NCI-H82 (cell line): ENCODE results near the gene HIP1.
"Not testable (repeated sequence)": the region's sequence is repeated elsewhere in the genome, so short reads cannot be mapped to it uniquely, and the experiment has no call there.

Experiments used
- DNase-seq: peaks from one replicate; lab custom pipeline; 2025; lab: John Stamatoyannopoulos, UW

Gene HIP1

GRCh38 chr7:75738975-75739795 lies 444 bp upstream of the HIP1 start:
- DNase-seq: peak; percentile 99

- peak; percentile 33 for DNase-seq
These were observed 711 bp downstream of the HIP1 start for GRCh38 chr7:75737856-75738603.

- no peak for DNase-seq
These were observed 3.0 kb downstream of the HIP1 start for GRCh38 chr7:75735581-75736350.

GRCh38 chr7:75734586-75735458 lies 3.9 kb downstream of the HIP1 start:
- DNase-seq: peak; percentile 86

- DNase-seq: no peak
These were observed 5.7 kb downstream of the HIP1 start for GRCh38 chr7:75732764-75733630.

- DNase-seq: no peak
These were observed 6.7 kb downstream of the HIP1 start for GRCh38 chr7:75732016-75732521.

- DNase-seq: no peak
These were observed 8.9 kb downstream of the HIP1 start for GRCh38 chr7:75729851-75730274.

- no peak for DNase-seq
These were observed 10.7 kb downstream of the HIP1 start for GRCh38 chr7:75727881-75728593.

GRCh38 chr7:75727351-75727750 lies 11.4 kb downstream of the HIP1 start:
- not testable (repeated sequence) for DNase-seq

- DNase-seq: no peak
These were observed 13.4 kb downstream of the HIP1 start for GRCh38 chr7:75725306-75725705.

GRCh38 chr7:75723444-75723843 lies 15.3 kb downstream of the HIP1 start:
- peak; percentile 12 for DNase-seq

GRCh38 chr7:75722373-75722772 lies 16.4 kb downstream of the HIP1 start:
- DNase-seq: no peak

GRCh38 chr7:75721922-75722321 lies 16.8 kb downstream of the HIP1 start:
- DNase-seq: not testable (repeated sequence)

- DNase-seq: no peak
These were observed 17.3 kb downstream of the HIP1 start for GRCh38 chr7:75721426-75721825.

- DNase-seq: no peak
These were observed 19.1 kb downstream of the HIP1 start for GRCh38 chr7:75719626-75720025.

- DNase-seq: peak; percentile 11
These were observed 20.2 kb downstream of the HIP1 start for GRCh38 chr7:75718390-75719031.

- DNase-seq: not testable (repeated sequence)
These were observed 21.0 kb downstream of the HIP1 start for GRCh38 chr7:75717746-75718145.

GRCh38 chr7:75716992-75717626 lies 21.6 kb downstream of the HIP1 start:
- no peak for DNase-seq

- no peak for DNase-seq
These were observed 22.9 kb downstream of the HIP1 start for GRCh38 chr7:75715864-75716263.
